HEK293 (cell line): Measurements from ENCODE around the gene DOCK4.

Experiments
- CTCF ChIA-PET: fragments of 350-600 bp; formaldehyde crosslinking; extraction: SDS; loops from one replicate; lab custom pipeline; 2021; ENCODE audit warnings: antibody characterized with exemption; lab: Yijun Ruan, JAX
- POLR2A ChIA-PET: fragments of 300-600 bp; formaldehyde crosslinking; extraction: SDS; loops from one replicate; lab custom pipeline; 2020; ENCODE audit warnings: antibody characterized with exemption, inconsistent platforms; lab: Yijun Ruan, JAX
- H3K27ac ChIP-seq: fragments of 200-500 bp; sonication (Bioruptor generic); 2 replicates; pipeline ENCODE4 v1.5.1; 2014; ENCODE audit warnings: low read depth, low read length, control low read depth, inconsistent platforms; ENCODE audit errors: extremely low read depth
- H3K36me3 ChIP-seq, 2 experiments: fragments of 200-500 bp in 1 of 2; sonication (Bioruptor generic) in 1 of 2; 1 replicate in 1 of 2; 2 replicates in 1 of 2; pipeline ENCODE4 v1.5.1; 2014 to 2017; ENCODE audit warnings: inconsistent platforms in 2 of 2, low read length in 2 of 2; ENCODE audit not compliant: control insufficient read depth in 2 of 2, insufficient read depth in 1 of 2
- H3K4me1 ChIP-seq: fragments of 200-500 bp; sonication (Bioruptor generic); 2 replicates; pipeline ENCODE4 v1.5.1; 2014; ENCODE audit warnings: mild to moderate bottlenecking, low read length, inconsistent platforms; ENCODE audit not compliant: control insufficient read depth, insufficient read depth
- H3K4me3 ChIP-seq: 2 replicates; pipeline ENCODE4 v1.5.1; 2011; ENCODE audit warnings: low read depth, mild to moderate bottlenecking, control low read depth, low read length, moderate library complexity
- H3K9me3 ChIP-seq: fragments of 200-500 bp; sonication (Bioruptor generic); 2 replicates; pipeline ENCODE4 v1.5.1; 2014; ENCODE audit warnings: low read depth, low read length, inconsistent platforms; ENCODE audit not compliant: control insufficient read depth, insufficient read depth
- GLI4 ChIP-seq: fragments of 450-650 bp; formaldehyde crosslinking; IDR thresholded peaks from 2 replicates; pipeline ENCODE4 v1.5.1; 2016; ENCODE audit warnings: missing biosample characterization, missing genetic modification characterization
- KLF8 ChIP-seq: fragments of 450-650 bp; formaldehyde crosslinking; IDR thresholded peaks from 2 replicates; pipeline ENCODE4 v1.5.1; 2016; ENCODE audit warnings: missing biosample characterization, missing genetic modification characterization
- RBAK ChIP-seq: fragments of 450-650 bp; formaldehyde crosslinking; IDR thresholded peaks from 2 replicates; pipeline ENCODE4 v1.5.1; 2016; ENCODE audit warnings: missing biosample characterization, missing genetic modification characterization
- REPIN1 ChIP-seq: fragments of 450-650 bp; formaldehyde crosslinking; IDR thresholded peaks from 2 replicates; pipeline ENCODE4 v1.5.1; 2017; ENCODE audit warnings: missing biosample characterization, missing genetic modification characterization, low read depth
- TRIM28 ChIP-seq: IDR thresholded peaks from 2 replicates; pipeline ENCODE4 v1.6.1; 2011; ENCODE audit warnings: low read length, control low read depth, borderline replicate concordance
- TSHZ1 ChIP-seq: fragments of 450-650 bp; formaldehyde crosslinking; IDR thresholded peaks from 2 replicates; pipeline ENCODE4 v1.5.1; 2016; ENCODE audit warnings: missing biosample characterization, missing genetic modification characterization, borderline replicate concordance
- ZBTB20 ChIP-seq: fragments of 450-650 bp; formaldehyde crosslinking; IDR thresholded peaks from 2 replicates; pipeline ENCODE4 v1.5.1; 2016; ENCODE audit warnings: missing biosample characterization, missing genetic modification characterization
- ZBTB7A ChIP-seq: fragments of 450-650 bp; formaldehyde crosslinking; IDR thresholded peaks from 2 replicates; pipeline ENCODE4 v1.5.1; 2016; ENCODE audit warnings: low read depth, missing biosample characterization, missing genetic modification characterization
- ZNF121 ChIP-seq: fragments of 450-650 bp; formaldehyde crosslinking; IDR thresholded peaks from 2 replicates; pipeline ENCODE4 v1.5.1; 2016; ENCODE audit warnings: missing biosample characterization, missing genetic modification characterization
- ZNF155 ChIP-seq: fragments of 450-650 bp; formaldehyde crosslinking; IDR thresholded peaks from 2 replicates; pipeline ENCODE4 v1.5.1; 2016; ENCODE audit warnings: missing biosample characterization, missing genetic modification characterization
- ZNF19 ChIP-seq: fragments of 450-650 bp; formaldehyde crosslinking; IDR thresholded peaks from 2 replicates; pipeline ENCODE4; 2016; ENCODE audit warnings: missing biosample characterization, missing genetic modification characterization, low read depth
- ZNF202 ChIP-seq: fragments of 450-650 bp; formaldehyde crosslinking; IDR thresholded peaks from 2 replicates; pipeline ENCODE4 v1.5.1; 2016; ENCODE audit warnings: missing biosample characterization, missing genetic modification characterization, borderline replicate concordance
- ZNF248 ChIP-seq: fragments of 450-650 bp; formaldehyde crosslinking; IDR thresholded peaks from 2 replicates; pipeline ENCODE4 v1.5.1; 2017; ENCODE audit warnings: missing biosample characterization, missing genetic modification characterization
- ZNF274 ChIP-seq, 2 experiments: fragments of 200-500 bp in 1 of 2; fragments of 450-650 bp in 1 of 2; sonication (Bioruptor generic) in 1 of 2; formaldehyde crosslinking in 1 of 2; IDR thresholded peaks; 2 replicates each; pipeline versions ENCODE4 v1.5.1 to v1.6.1; 2014 to 2016; ENCODE audit warnings: borderline replicate concordance in 1 of 2, inconsistent platforms in 1 of 2, low read length in 1 of 2, missing biosample characterization in 1 of 2, missing genetic modification characterization in 1 of 2
- ZNF311 ChIP-seq: fragments of 450-650 bp; formaldehyde crosslinking; IDR thresholded peaks from 2 replicates; pipeline ENCODE4 v1.5.1; 2017; ENCODE audit warnings: missing biosample characterization, missing genetic modification characterization, borderline replicate concordance
- ZNF398 ChIP-seq: fragments of 450-650 bp; formaldehyde crosslinking; IDR thresholded peaks from 2 replicates; pipeline ENCODE4 v1.5.1; 2017; ENCODE audit warnings: missing biosample characterization, missing genetic modification characterization
- ZNF514 ChIP-seq: fragments of 450-650 bp; formaldehyde crosslinking; IDR thresholded peaks from 2 replicates; pipeline ENCODE4 v1.5.1; 2016; ENCODE audit warnings: missing biosample characterization, missing genetic modification characterization
- ZNF530 ChIP-seq: fragments of 450-650 bp; formaldehyde crosslinking; IDR thresholded peaks from 2 replicates; pipeline ENCODE4 v1.5.1; 2016; ENCODE audit warnings: low read depth, missing biosample characterization, missing genetic modification characterization
- ZNF548 ChIP-seq: fragments of 450-650 bp; formaldehyde crosslinking; IDR thresholded peaks from 2 replicates; pipeline ENCODE4 v1.5.1; 2016; ENCODE audit warnings: missing biosample characterization, missing genetic modification characterization
- ZNF623 ChIP-seq: fragments of 450-650 bp; formaldehyde crosslinking; IDR thresholded peaks from 2 replicates; pipeline ENCODE4 v1.5.1; 2016; ENCODE audit warnings: missing biosample characterization, missing genetic modification characterization
- ZNF626 ChIP-seq: fragments of 450-650 bp; sonication (Bioruptor Pico); formaldehyde crosslinking; IDR thresholded peaks from 2 replicates; pipeline ENCODE4 v1.5.1; 2018; ENCODE audit warnings: missing biosample characterization, missing genetic modification characterization, inconsistent platforms
- ZNF645 ChIP-seq: fragments of 450-650 bp; formaldehyde crosslinking; IDR thresholded peaks from 2 replicates; pipeline ENCODE4; 2016; ENCODE audit warnings: missing biosample characterization, missing genetic modification characterization
- ZNF658 ChIP-seq: fragments of 450-650 bp; formaldehyde crosslinking; IDR thresholded peaks from 2 replicates; pipeline ENCODE4; 2016; ENCODE audit warnings: missing biosample characterization, missing genetic modification characterization
- ZNF677 ChIP-seq: fragments of 450-650 bp; IDR thresholded peaks from 2 replicates; pipeline ENCODE4 v1.5.0; 2018; ENCODE audit warnings: missing biosample characterization, mild to moderate bottlenecking, missing genetic modification characterization, moderate library complexity
- ZNF785 ChIP-seq: fragments of 450-650 bp; formaldehyde crosslinking; IDR thresholded peaks from 2 replicates; pipeline ENCODE4 v1.5.1; 2016; ENCODE audit warnings: missing biosample characterization, missing genetic modification characterization
- ZSCAN16 ChIP-seq: fragments of 450-650 bp; formaldehyde crosslinking; IDR thresholded peaks from 2 replicates; pipeline ENCODE4 v1.5.1; 2016; ENCODE audit warnings: missing biosample characterization, missing genetic modification characterization
- ZSCAN23 ChIP-seq: fragments of 450-650 bp; formaldehyde crosslinking; IDR thresholded peaks from 2 replicates; pipeline ENCODE4 v1.5.1; 2016; ENCODE audit warnings: missing biosample characterization, missing genetic modification characterization
- ZSCAN30 ChIP-seq: fragments of 450-650 bp; IDR thresholded peaks from 2 replicates; pipeline ENCODE4 v1.5.1; 2018; ENCODE audit warnings: missing biosample characterization, mild to moderate bottlenecking, missing genetic modification characterization, moderate library complexity
- ZSCAN4 ChIP-seq: fragments of 450-650 bp; formaldehyde crosslinking; IDR thresholded peaks from 2 replicates; pipeline ENCODE4 v1.5.1; 2017; ENCODE audit warnings: missing biosample characterization, missing genetic modification characterization
- TF ChIP-seq, protein P1 (sequence below): fragments of 450-650 bp; formaldehyde crosslinking; IDR thresholded peaks from 2 replicates; pipeline ENCODE4 v1.5.1; 2017; ENCODE audit warnings: missing biosample characterization, mild to moderate bottlenecking, missing genetic modification characterization, moderate library complexity

Gene DOCK4

DNA sequence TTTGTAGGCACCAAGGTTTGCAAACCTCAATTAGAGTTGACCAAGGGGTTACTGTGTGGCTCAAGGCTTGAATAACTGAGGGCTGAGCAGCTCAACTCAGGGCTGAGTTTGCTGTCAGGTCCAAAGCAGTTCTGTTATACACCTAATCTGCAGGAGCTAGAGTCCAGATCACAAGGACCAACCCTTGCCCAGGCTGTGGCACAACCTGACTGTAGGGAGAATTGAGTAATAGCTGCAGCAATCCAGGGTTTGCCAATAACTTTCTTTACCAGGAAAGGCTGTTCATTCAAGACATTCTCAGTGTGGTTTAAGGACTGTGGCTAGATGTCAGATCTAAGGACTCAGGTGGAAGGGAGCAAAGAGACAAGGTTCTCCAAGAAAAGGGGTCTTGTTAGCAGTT is 528.4 kb downstream of the DOCK4 start:
- CTCF ChIA-PET, result interaction anchor here (0.6 to 0.7 kb wide), 3 partner anchors 47 to 176 kb away, joined by 3 to 6 read pairs (median 3); no protein-coding TSS in a partner anchor

GRCh38 chr7:111676811-111677210 is 529.4 kb downstream of the DOCK4 start:
- CTCF ChIA-PET, result no interaction called here
- TF ChIP-seq ZNF623 (tag by site-specific recombination) (no peak), ZNF248 (tag by site-specific recombination) (no peak), ZNF19 (tag by site-specific recombination) (no peak), ZSCAN23 (tag by site-specific recombination) (no peak), REPIN1 (no peak), ZNF548 (tag by site-specific recombination) (no peak), ZNF398 (no peak), ZSCAN4 (tag by site-specific recombination) (no peak), ZNF274 (IDR thresholded peaks at IDR 0.05; ENCODE audit: low read length) (no peak), ZNF274 (tag by site-specific recombination; IDR thresholded peaks at IDR 0.05; ENCODE audit: borderline replicate concordance) (no peak), KLF8 (no peak)
- H3K4me3 ChIP-seq, result no peak overlapping the region
- no peaks in the 10 kb centered on the region for H3K4me1 ChIP-seq
- H3K36me3 ChIP-seq, result no peaks in the 10 kb centered on the region
- H3K27ac ChIP-seq, result no peak overlapping the region
- H3K9me3 ChIP-seq, result no peaks in the 10 kb centered on the region
- POLR2A ChIA-PET, result no interaction called here

More for the DNA sequence above, 528.4 kb downstream of the DOCK4 start:
- Histone ChIP-seq H3K9me3 (no peaks in the 10 kb centered on the region), H3K27ac (no peak overlapping the region), H3K4me1 (no peaks in the 10 kb centered on the region), H3K4me3 (no peak overlapping the region), H3K36me3 (no peaks in the 10 kb centered on the region)
- TF ChIP-seq ZNF155 (no peak), ZNF785 (tag by site-specific recombination) (no peak), ZNF311 (tag by site-specific recombination) (no peak), RBAK (tag by site-specific recombination) (no peak), ZSCAN30 (tag by site-specific recombination) (no peak), TRIM28 (no peak), ZSCAN16 (tag by site-specific recombination) (no peak), ZBTB7A (no peak), ZNF677 (tag by site-specific recombination) (no peak), GLI4 (tag by site-specific recombination) (no peak), ZNF514 (tag by site-specific recombination) (no peak), ZNF121 (no peak), ZNF658 (no peak), ZNF530 (tag by site-specific recombination) (no peak), TSHZ1 (tag by site-specific recombination) (no peak), ZNF645 (tag by site-specific recombination) (no peak), ZBTB20 (no peak), ZNF202 (tag by site-specific recombination) (no peak), ZNF626 (tag by site-specific recombination) (no peak)
- TF ChIP-seq, protein P1, sequence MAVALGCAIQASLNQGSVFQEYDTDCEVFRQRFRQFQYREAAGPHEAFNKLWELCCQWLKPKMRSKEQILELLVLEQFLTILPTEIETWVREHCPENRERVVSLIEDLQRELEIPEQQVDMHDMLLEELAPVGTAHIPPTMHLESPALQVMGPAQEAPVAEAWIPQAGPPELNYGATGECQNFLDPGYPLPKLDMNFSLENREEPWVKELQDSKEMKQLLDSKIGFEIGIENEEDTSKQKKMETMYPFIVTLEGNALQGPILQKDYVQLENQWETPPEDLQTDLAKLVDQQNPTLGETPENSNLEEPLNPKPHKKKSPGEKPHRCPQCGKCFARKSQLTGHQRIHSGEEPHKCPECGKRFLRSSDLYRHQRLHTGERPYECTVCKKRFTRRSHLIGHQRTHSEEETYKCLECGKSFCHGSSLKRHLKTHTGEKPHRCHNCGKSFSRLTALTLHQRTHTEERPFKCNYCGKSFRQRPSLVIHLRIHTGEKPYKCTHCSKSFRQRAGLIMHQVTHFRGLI (tag by site-specific recombination), result no peak
- POLR2A ChIA-PET, result no interaction called here
